Measurements from ENCODE around the gene LRP5.

DNA sequence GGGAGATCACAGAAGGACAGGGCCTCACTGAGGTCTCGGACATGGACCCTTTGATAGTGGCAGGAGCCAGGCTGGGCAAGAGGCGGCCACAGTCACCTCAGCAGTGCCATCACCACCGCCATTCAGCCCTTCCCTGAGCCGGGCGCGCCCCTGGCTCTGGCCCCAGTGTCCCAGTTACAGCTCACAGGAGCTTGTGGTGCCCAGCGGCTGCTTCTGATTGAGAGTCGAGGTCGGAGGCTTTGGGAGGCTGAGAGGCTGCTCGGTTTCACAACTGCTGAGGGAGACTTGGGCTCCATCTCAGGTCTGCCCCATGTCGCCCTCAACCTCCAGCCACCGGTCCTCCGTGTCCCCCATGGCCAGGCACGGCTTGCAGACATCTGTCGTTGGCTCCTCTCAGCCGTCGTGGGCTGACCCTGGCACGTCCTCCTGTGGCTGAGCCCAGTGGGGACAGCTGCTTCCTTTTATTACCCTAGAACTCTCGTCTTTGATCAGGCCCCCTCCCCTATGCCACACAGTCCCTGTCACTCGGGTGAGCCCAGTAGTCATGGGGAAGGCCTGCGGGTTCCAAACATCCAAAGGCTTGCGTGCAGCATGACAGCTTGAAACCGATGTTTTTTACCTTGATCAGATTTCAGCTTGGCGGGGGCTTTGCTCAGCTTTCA lies 119.7 kb downstream of the LRP5 start:
- TF ChIP-seq EP300 (IDR thresholded peaks at IDR 0.05) (no peak), POLR2A (IDR thresholded peaks at IDR 0.05) (no peak)
- TF ChIP-seq, protein P1, sequence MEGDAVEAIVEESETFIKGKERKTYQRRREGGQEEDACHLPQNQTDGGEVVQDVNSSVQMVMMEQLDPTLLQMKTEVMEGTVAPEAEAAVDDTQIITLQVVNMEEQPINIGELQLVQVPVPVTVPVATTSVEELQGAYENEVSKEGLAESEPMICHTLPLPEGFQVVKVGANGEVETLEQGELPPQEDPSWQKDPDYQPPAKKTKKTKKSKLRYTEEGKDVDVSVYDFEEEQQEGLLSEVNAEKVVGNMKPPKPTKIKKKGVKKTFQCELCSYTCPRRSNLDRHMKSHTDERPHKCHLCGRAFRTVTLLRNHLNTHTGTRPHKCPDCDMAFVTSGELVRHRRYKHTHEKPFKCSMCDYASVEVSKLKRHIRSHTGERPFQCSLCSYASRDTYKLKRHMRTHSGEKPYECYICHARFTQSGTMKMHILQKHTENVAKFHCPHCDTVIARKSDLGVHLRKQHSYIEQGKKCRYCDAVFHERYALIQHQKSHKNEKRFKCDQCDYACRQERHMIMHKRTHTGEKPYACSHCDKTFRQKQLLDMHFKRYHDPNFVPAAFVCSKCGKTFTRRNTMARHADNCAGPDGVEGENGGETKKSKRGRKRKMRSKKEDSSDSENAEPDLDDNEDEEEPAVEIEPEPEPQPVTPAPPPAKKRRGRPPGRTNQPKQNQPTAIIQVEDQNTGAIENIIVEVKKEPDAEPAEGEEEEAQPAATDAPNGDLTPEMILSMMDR (IDR thresholded peaks at IDR 0.05) = no peak
